Testis (tissue), 2 donors: Measurements from ENCODE around the gene CCNF.
A peak's percentile ranks its signal among the peaks of the same experiment; 100 is the strongest.

ENCODE experiments used
- CTCF ChIP-seq, 3 experiments: fragments of 450-650 bp in 2 of 3; fragments of 200-600 bp in 1 of 3; sonication (generic) in 1 of 3; IDR thresholded peaks; one replicate each; pipeline ENCODE4 v1.5.1; 2016 to 2019; ENCODE audit warnings: antibody characterized with exemption in 3 of 3, mild to moderate bottlenecking in 2 of 3, moderate library complexity in 1 of 3
- POLR2A ChIP-seq: fragments of 450-650 bp; IDR thresholded peaks from one replicate; pipeline ENCODE4 v1.6.1; 2017; ENCODE audit warnings: antibody characterized with exemption, mild to moderate bottlenecking, moderate library complexity

- TF ChIP-seq CTCF (IDR thresholded peaks at IDR 0.05) (peak in 1 of 3 experiments; percentile 23), POLR2A (no peak)
These were observed 45.0 kb downstream of the CCNF start for GRCh38 chr16:2473999-2474876.
